B cell (primary cell): Measurements from ENCODE around the gene JUP.

Experiments
- EZH2 ChIP-seq: IDR thresholded peaks from 2 replicates; pipeline ENCODE4 v1.6.1; 2012; ENCODE audit warnings: borderline replicate concordance, low read depth, mild to moderate bottlenecking, moderate library complexity, low read length; ENCODE audit not compliant: insufficient read depth, poor library complexity, severe bottlenecking
- TF ChIP-seq, protein P1 (sequence below): fragments of 200-600 bp; IDR thresholded peaks from one replicate; pipeline ENCODE4 v1.8.0; 2022; ENCODE audit warnings: antibody characterized with exemption, mild to moderate bottlenecking

DNA sequence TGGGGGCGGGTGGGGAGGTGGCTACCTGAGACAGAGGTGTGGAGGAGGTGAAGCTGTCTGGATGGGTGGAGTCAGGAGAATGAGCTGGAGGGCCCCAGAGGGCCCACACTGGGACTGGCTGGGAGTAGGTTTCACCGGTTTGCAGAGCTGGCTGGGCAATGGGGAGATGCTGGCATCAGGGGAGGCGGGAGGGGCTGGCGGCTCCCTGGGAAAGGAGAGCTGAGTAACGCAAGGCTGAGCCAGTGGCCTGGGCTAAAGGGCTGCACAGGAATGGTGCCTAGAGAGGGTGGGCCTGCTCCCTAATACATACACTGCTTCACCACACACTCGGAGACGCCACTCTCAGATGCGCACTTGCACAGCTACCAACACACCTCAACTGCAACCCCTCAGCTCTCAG lies 12.9 kb upstream of the JUP start:
- TF ChIP-seq, protein P1, sequence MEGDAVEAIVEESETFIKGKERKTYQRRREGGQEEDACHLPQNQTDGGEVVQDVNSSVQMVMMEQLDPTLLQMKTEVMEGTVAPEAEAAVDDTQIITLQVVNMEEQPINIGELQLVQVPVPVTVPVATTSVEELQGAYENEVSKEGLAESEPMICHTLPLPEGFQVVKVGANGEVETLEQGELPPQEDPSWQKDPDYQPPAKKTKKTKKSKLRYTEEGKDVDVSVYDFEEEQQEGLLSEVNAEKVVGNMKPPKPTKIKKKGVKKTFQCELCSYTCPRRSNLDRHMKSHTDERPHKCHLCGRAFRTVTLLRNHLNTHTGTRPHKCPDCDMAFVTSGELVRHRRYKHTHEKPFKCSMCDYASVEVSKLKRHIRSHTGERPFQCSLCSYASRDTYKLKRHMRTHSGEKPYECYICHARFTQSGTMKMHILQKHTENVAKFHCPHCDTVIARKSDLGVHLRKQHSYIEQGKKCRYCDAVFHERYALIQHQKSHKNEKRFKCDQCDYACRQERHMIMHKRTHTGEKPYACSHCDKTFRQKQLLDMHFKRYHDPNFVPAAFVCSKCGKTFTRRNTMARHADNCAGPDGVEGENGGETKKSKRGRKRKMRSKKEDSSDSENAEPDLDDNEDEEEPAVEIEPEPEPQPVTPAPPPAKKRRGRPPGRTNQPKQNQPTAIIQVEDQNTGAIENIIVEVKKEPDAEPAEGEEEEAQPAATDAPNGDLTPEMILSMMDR = no peak
- no peak for TF ChIP-seq EZH2
